Measurements from ENCODE around the gene AFAP1. TPM values are rescaled to one million over a fixed set of nuclear protein-coding genes. Genes with fewer than 3 reads are reported as not detected.

AFAP1 gene
- total RNA-seq, 1 experiment from 2014 or later, result 23.6 TPM

DNA sequence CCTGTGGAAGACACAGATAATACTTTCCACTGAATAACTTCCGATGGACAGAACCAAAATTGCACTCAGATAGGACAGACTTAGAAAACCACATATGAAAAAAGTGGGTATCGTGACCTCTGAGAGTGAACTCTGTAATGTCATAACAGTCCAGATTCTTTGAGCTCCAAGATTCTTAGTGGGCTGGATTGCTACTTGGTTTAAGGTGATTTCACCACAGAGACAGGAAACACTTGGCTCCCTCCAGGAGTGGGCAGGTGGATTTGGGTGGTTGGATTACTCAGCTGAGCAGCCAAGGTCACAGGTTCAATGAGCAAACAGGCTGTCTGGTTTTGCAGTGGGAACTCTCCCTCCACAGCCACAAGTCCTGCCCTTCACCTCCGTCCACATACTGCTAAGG is 126.0 kb downstream of the AFAP1 start:
- Mint-ChIP-seq H3K9me3 (no peaks in the 10 kb centered on the region), H3K4me3 (no peak overlapping the region), H3K4me1 (peaks cover 9% of the 10 kb centered on the region), H3K27ac (no peak overlapping the region), H3K27me3 (ENCODE audit: low read depth) (no peaks in the 10 kb centered on the region), H3K36me3 (peaks cover 43% of the 10 kb centered on the region)
- TF ChIP-seq, protein P1, sequence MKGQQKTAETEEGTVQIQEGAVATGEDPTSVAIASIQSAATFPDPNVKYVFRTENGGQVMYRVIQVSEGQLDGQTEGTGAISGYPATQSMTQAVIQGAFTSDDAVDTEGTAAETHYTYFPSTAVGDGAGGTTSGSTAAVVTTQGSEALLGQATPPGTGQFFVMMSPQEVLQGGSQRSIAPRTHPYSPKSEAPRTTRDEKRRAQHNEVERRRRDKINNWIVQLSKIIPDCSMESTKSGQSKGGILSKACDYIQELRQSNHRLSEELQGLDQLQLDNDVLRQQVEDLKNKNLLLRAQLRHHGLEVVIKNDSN (CRISPR knock-in tag; IDR thresholded peaks at IDR 0.05), result no peak
- TF ChIP-seq, protein P2, sequence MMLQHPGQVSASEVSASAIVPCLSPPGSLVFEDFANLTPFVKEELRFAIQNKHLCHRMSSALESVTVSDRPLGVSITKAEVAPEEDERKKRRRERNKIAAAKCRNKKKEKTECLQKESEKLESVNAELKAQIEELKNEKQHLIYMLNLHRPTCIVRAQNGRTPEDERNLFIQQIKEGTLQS (CRISPR knock-in tag; conservative IDR thresholded peaks at IDR 0.05), result no peak
- TF ChIP-seq ZNF263 (CRISPR knock-in tag; IDR thresholded peaks at IDR 0.05; ENCODE audit: low read depth), result no peak
- TF ChIP-seq, protein P3, sequence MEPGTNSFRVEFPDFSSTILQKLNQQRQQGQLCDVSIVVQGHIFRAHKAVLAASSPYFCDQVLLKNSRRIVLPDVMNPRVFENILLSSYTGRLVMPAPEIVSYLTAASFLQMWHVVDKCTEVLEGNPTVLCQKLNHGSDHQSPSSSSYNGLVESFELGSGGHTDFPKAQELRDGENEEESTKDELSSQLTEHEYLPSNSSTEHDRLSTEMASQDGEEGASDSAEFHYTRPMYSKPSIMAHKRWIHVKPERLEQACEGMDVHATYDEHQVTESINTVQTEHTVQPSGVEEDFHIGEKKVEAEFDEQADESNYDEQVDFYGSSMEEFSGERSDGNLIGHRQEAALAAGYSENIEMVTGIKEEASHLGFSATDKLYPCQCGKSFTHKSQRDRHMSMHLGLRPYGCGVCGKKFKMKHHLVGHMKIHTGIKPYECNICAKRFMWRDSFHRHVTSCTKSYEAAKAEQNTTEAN (CRISPR knock-in tag; IDR thresholded peaks at IDR 0.05), result no peak
- no peak for TF ChIP-seq ETV6 (CRISPR knock-in tag; IDR thresholded peaks at IDR 0.05)
- TF ChIP-seq, protein P4, sequence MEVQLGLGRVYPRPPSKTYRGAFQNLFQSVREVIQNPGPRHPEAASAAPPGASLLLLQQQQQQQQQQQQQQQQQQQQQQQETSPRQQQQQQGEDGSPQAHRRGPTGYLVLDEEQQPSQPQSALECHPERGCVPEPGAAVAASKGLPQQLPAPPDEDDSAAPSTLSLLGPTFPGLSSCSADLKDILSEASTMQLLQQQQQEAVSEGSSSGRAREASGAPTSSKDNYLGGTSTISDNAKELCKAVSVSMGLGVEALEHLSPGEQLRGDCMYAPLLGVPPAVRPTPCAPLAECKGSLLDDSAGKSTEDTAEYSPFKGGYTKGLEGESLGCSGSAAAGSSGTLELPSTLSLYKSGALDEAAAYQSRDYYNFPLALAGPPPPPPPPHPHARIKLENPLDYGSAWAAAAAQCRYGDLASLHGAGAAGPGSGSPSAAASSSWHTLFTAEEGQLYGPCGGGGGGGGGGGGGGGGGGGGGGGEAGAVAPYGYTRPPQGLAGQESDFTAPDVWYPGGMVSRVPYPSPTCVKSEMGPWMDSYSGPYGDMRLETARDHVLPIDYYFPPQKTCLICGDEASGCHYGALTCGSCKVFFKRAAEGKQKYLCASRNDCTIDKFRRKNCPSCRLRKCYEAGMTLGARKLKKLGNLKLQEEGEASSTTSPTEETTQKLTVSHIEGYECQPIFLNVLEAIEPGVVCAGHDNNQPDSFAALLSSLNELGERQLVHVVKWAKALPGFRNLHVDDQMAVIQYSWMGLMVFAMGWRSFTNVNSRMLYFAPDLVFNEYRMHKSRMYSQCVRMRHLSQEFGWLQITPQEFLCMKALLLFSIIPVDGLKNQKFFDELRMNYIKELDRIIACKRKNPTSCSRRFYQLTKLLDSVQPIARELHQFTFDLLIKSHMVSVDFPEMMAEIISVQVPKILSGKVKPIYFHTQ (CRISPR knock-in tag; IDR thresholded peaks at IDR 0.05), result no peak
- no peak for TF ChIP-seq CREM (CRISPR knock-in tag; IDR thresholded peaks at IDR 0.05)
- TF ChIP-seq FOXJ3 (CRISPR knock-in tag; IDR thresholded peaks at IDR 0.05; ENCODE audit: borderline replicate concordance), result no peak
- TF ChIP-seq ZBTB21 (CRISPR knock-in tag; IDR thresholded peaks at IDR 0.05; ENCODE audit: borderline replicate concordance), result no peak
- no peak for TF ChIP-seq SP1 (CRISPR knock-in tag; conservative IDR thresholded peaks at IDR 0.05)
- ATAC-seq, result no peak
- no peak for DNase-seq (ENCODE audit: low spot score)
- POLR2A ChIA-PET, result no interaction called here
- CTCF ChIA-PET, result no interaction called here

DNA sequence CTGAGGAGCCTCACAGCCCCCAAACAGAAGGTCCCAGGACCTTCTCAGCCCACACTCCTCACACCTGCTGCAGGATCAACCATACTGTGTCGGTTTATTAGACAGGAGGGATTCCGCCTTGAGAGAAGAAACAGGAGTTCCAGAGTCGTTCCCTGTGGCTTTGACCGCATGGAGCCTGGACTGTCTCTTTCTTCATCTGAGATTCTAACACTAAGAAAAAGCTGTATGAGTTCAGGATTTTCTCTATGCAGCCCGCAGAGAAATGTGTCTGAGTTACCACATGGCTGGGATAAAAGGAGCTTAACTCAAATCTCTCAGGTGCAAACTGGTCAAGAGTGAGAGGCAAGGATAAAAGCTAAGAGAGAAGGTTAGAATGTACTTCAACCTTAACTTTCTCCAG is 126.7 kb downstream of the AFAP1 start:
- Mint-ChIP-seq H3K27ac (no peak overlapping the region), H3K9me3 (no peaks in the 10 kb centered on the region), H3K36me3 (peaks cover 42% of the 10 kb centered on the region), H3K4me1 (peaks cover 14% of the 10 kb centered on the region), H3K27me3 (ENCODE audit: low read depth) (no peaks in the 10 kb centered on the region), H3K4me3 (no peak overlapping the region)
- POLR2A ChIA-PET, result no interaction called here
- DNase-seq (ENCODE audit: low spot score) (no peak), ATAC-seq (no peak)
- TF ChIP-seq, protein P5, sequence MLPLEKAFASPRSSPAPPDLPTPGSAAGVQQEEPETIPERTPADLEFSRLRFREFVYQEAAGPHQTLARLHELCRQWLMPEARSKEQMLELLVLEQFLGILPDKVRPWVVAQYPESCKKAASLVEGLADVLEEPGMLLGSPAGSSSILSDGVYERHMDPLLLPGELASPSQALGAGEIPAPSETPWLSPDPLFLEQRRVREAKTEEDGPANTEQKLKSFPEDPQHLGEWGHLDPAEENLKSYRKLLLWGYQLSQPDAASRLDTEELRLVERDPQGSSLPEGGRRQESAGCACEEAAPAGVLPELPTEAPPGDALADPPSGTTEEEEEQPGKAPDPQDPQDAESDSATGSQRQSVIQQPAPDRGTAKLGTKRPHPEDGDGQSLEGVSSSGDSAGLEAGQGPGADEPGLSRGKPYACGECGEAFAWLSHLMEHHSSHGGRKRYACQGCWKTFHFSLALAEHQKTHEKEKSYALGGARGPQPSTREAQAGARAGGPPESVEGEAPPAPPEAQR (CRISPR knock-in tag; IDR thresholded peaks at IDR 0.05), result no peak
- TF ChIP-seq, protein P6, sequence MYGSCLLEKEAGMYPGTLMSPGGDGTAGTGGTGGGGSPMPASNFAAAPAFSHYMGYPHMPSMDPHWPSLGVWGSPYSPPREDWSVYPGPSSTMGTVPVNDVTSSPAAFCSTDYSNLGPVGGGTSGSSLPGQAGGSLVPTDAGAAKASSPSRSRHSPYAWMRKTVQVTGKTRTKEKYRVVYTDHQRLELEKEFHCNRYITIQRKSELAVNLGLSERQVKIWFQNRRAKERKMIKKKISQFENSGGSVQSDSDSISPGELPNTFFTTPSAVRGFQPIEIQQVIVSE (CRISPR knock-in tag; IDR thresholded peaks at IDR 0.05; ENCODE audit: borderline replicate concordance), result no peak
- no peak for TF ChIP-seq ELF4 (CRISPR knock-in tag; IDR thresholded peaks at IDR 0.05; ENCODE audit: low read depth)
- no peak for TF ChIP-seq RORB (CRISPR knock-in tag; IDR thresholded peaks at IDR 0.05)
- TF ChIP-seq OVOL2 (CRISPR knock-in tag; IDR thresholded peaks at IDR 0.05; ENCODE audit: borderline replicate concordance), result no peak
- no peak for TF ChIP-seq ATF1 (CRISPR knock-in tag; IDR thresholded peaks at IDR 0.05)
- TF ChIP-seq, protein P7, sequence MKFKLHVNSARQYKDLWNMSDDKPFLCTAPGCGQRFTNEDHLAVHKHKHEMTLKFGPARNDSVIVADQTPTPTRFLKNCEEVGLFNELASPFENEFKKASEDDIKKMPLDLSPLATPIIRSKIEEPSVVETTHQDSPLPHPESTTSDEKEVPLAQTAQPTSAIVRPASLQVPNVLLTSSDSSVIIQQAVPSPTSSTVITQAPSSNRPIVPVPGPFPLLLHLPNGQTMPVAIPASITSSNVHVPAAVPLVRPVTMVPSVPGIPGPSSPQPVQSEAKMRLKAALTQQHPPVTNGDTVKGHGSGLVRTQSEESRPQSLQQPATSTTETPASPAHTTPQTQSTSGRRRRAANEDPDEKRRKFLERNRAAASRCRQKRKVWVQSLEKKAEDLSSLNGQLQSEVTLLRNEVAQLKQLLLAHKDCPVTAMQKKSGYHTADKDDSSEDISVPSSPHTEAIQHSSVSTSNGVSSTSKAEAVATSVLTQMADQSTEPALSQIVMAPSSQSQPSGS (CRISPR knock-in tag; IDR thresholded peaks at IDR 0.05; ENCODE audit: borderline replicate concordance, low read depth), result no peak
- TF ChIP-seq, protein P8, sequence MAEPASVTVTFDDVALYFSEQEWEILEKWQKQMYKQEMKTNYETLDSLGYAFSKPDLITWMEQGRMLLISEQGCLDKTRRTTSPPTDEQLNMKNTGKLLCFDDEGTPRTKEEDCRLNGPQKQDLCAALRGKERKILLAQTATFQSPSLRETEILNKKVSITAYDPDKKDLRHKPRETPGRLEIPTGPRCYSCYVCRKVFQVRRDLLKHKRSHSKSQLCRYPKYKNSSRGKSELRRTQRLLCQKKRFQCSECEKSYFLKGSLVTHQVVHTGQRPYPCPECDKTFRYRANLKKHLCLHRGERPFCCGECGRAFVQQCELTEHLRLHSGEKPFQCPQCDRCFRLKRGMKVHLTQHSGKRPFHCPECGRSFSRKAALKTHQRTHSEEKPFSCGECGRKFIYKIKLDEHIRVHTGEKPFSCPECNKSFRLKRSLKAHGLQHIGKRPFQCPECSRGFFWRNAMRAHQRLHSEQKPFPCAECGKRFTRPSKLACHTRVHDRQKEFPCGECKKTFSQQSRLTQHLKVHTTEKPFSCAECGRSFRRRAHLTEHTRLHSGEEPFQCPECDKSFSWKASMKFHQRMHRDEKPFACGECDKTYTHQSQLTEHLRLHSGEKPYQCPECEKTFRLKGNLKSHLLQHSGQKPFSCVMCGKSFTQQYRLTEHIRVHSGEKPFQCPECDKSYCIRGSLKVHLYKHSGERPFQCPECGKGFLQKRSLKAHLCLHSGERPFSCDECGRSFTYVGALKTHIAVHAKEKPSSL (CRISPR knock-in tag; conservative IDR thresholded peaks at IDR 0.05), result no peak
- TF ChIP-seq, protein P9, sequence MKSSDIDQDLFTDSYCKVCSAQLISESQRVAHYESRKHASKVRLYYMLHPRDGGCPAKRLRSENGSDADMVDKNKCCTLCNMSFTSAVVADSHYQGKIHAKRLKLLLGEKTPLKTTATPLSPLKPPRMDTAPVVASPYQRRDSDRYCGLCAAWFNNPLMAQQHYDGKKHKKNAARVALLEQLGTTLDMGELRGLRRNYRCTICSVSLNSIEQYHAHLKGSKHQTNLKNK (CRISPR knock-in tag; IDR thresholded peaks at IDR 0.05), result no peak
- no peak for TF ChIP-seq ETV6 (CRISPR knock-in tag; IDR thresholded peaks at IDR 0.05)
- TF ChIP-seq, protein P10, sequence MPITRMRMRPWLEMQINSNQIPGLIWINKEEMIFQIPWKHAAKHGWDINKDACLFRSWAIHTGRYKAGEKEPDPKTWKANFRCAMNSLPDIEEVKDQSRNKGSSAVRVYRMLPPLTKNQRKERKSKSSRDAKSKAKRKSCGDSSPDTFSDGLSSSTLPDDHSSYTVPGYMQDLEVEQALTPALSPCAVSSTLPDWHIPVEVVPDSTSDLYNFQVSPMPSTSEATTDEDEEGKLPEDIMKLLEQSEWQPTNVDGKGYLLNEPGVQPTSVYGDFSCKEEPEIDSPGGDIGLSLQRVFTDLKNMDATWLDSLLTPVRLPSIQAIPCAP (CRISPR knock-in tag; IDR thresholded peaks at IDR 0.05), result no peak
- CTCF ChIA-PET, result interaction anchor here (1.6 kb wide), 1 partner anchor 9 kb away, joined by 9 read pairs; no protein-coding TSS in a partner anchor
